Effector CD4-positive, alpha-beta T cell (primary cell): ENCODE results near the gene TMC7.

Source experiments
- DNase-seq: peaks from one replicate; pipeline ENCODE4 v3.0.0-alpha.2; 2020

TMC7 gene

DNA sequence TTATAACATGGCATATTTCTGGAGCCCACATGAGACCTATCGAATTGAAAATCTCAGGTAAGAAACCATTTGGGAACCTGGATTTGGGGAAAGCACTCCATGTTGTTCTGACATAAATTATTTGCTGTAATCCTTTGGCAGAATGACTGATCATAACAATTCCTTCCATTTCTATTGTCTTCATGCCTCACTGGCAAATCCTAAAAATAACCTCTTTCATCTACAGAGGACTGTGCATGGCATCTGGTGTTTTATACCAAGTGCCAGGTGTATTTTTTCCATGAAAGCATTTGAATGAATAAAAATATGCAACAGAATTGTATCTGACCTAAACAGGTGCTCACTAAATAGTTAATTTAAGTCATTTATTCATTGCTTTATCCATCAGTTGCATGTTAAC, 50.0 kb downstream of the TMC7 start:
- no peak for DNase-seq

DNA sequence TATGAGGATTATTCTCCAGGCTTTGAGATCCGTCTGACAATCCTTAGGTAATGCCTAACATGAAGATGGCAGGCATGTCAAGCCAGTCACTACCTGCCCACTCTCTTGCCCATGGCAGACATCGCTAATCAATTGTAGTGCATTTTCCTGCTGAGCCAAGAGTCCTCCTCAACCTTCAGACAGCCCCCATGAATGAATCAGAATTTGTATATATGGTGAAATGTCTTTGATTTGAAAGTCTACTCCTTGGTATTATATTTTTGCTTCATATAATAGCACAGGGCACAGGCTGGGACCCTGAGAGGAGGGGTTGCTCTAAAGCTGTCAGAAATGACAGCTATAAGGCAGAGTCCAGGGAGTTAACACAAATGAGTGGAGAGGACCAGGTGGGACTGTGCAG, 56.7 kb downstream of the TMC7 start:
- no peak for DNase-seq

DNA sequence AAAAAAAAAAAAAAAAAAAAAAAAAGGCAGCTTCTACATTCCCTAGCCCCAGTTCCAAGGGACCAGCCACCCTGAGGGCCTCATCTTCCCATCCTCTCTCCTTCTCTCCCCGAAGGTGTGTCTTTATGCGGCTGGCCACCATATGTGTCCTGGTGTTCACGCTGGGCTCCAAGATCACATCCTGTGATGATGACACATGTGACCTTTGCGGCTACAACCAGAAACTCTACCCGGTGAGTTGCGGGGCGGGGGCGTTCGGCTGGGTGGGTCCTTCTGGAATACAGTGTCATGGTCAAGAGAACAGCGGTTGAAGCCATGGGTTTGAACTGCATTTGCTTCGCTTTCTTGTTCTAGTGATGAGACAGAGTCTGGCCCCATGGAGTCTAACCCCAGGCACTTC, 61.0 kb downstream of the TMC7 start:
- no peak for DNase-seq

DNA sequence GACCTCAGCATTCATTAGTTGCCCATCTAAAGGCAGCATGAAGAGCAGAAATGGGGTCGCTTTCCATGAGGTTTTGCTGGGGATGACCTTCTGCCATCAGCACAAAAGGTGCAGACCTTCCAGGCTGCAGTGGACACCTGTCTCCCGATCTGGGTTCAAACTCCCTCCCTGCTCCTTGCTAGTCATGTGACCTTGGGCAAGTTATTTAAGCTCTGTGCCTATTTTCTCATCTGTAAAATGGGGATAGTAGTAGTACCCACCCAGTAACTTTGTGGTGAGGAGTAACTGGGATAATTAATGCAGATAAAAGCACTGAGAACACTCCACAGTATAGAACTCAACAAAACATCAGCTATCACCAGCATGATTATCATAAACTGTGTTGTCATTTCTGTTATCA, 62.3 kb downstream of the TMC7 start:
- DNase-seq, result no peak

DNA sequence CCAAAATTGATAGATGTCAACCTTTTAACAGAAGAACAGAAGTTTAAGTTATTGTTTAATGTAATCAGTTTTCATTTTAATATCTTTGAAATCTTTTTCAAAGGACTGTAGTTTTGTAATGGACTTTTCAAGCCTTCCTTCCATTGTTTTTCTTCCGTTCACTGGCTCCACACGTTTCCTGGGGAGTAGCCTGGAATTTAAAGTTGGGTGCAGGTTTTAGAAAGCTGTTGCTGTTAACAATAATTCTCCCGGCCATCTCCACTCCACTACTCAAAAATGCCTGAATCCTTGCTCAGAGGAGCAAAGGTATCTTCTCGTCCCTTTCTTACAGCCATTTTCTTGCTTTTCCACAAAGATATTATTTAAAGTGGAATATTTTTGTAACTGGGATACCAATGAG, 79.0 kb downstream of the TMC7 start:
- no peak for DNase-seq

DNA sequence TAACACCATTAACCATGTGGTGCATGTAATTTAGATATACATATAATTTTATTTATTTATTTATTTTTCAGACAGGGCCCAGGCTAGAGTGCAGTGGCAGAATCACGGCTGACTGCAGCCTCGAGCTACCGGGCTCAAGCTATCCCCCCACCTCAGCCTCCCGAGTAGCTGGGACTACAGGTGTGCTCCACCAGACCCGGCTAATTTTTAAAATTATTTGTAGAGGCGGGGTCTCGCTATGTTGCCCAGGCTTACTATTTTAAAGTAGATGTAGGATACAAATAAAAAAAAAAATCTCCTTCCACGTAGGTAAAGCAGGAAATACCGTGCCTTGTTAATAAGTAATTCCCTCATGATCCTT, 83.2 kb downstream of the TMC7 start:
- DNase-seq, result no peak

DNA sequence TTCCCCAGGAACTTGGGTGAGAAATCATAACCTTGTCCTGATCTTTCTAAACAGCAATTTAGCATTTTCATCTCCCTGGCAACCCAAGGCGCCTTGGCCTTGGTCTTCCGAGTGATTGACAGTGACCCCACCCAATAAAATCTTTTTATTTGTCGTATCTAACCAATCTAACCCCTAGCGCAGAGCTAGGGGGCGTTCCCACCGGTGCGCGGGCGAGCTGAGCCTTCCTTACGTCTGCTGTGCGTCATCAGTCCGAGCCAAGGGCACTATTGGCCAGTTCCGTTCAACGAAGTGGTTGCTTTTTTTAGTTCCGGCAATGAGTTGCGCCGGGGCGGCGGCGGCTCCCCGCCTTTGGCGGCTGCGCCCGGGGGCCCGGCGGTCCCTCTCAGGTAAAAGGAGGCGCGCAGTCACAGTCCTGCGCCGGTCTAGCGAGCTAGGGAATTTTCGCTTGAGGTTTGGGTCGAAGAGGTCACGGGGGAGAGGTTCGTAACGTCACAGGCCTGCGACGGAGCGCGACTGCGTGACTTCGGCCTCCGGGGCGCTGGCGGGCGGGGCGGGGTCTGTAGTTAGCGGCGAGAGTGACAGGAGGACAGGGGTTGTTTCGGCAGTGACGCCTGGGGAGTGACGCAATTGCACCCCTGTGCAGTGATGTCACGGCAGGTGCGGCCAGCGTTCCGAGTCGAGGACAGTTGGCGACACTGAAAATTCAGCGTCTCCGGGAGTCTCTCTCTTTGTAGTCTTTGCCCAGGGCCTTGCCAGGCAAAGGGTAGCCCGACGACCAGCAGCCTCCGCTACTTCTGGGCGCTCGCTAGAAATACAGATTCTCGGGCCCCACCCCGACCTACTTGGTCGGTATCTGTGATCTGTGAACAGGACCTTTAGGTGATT, 83.9 kb downstream of the TMC7 start, which contains the start of gene COQ7:
TSS of gene COQ7 (plus strand) at position 266 of the 888 bp plus-strand sequence. CDS start at position 317, 51 bp downstream.
- peak; percentile 98 for DNase-seq

DNA sequence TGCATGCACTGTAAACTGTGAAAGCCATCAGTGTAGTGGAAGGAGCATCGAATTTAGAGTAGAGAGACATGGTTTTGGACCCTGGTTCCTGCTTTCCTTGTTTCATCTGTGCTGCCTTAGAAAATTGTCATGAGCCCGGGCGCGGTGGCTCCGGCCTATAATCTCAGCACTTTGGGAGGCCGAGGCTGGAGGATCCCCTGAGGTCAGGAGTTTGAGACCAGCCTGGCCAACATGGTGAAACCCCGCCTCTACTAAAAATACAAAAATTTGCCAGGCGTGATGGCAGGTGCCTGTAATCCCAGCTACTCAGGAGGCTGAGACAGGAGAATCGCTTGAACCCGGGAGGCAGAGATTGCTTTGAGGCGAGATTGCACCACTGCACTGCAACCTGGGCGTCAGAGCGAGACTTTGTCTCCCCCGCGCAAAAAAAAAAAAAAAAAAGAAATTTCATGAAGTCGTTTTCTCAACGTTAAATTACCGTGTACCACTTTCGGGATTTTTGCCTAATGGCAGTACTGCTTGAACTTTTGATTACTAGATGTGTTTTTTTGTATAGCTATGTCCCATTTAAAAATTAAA, 84.6 kb downstream of the TMC7 start:
- DNase-seq, result no peak

DNA sequence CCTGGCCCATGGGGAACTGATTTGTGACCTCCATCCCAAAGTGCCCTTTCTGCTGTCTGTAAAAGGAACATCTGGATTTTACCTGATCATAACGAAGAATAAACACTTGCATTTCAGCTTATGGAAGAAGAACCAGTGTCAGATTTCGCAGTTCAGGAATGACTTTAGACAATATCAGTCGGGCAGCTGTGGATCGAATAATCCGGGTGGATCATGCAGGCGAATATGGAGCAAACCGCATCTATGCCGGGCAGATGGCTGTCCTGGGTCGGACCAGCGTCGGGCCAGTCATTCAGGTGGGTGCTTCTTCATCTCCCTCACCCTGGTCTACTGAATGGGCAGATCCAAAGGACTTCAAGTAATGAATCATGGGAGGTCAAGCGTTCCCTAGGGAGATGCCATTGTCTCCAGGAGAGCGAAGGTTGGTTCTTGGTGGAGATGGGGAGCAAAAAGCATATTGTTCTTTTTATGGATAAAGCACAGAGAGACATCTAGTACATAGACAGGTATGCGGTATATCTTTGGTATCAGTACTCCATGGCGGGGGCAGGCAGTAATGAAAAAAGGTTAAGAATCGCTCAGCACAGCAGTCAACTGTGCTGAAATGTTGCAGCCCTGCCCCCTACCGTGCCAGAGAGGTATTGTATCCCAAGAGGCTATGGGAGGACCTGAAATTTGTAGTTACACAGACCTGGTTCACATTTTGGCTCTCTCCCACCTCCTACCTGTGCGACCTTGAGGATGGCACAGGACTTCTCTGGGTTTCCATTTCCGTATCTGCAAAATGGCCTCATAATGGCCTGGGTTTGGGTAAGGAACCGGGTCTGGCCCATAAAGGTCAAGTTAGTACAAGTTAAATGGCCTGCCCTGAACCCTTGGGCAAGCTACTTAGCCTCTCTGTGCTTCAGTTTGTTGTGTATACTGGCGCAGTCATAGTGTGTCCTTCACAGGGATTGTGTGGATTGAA, 88.4 kb downstream of the TMC7 start:
- DNase-seq, result peak; percentile 20

DNA sequence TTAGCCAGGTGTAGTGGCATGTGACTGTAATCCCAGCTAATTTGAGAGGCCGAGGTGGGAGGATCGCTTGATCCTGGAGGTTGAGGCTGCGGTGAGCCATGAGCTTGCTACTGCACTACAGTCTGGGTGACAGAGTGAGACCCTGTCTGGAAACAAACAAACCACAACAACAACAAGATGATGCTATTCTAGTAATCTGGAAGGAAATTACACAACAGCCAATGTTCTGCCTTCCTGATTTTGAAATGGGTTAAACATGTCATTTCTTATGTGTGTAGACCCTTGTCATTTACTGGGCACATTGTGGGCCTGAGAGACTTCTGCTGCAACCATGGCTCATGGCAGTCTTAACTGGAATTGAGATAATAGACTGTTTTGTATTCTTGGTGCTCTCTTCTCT, 89.6 kb downstream of the TMC7 start:
- no peak for DNase-seq

DNA sequence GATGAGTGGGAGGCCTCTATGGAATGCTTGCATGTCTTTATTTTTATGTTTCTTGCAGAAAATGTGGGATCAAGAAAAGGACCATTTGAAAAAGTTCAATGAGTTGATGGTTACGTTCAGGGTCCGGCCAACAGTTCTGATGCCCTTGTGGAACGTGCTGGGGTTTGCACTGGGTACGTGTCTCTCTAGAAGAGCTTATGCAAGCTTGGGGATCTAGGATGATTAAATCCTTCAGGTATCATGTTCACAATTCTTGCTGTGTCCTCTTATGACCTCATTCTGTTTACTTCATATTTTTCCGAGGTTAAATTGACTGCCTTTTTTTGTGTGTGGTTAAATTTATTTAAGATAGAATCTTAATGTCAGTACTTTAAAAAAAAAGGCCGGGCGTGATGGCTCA, 90.1 kb downstream of the TMC7 start:
- no peak for DNase-seq

DNA sequence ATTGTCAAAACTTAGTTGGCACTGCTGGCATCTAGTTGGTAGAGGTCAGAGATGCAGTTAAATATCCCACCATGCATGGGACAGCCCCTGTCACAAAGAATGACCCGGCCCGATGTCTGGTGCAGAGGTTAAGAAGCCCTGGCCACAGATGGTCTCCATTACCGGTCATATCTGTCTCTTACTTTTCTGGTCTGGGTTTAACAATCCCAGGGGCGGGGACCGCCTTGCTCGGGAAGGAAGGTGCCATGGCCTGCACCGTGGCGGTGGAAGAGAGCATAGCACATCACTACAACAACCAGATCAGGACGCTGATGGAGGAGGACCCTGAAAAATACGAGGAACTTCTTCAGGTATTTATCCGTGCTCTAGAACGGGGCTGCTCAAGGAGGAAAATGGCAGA, 91.8 kb downstream of the TMC7 start:
- DNase-seq, result no peak

DNA sequence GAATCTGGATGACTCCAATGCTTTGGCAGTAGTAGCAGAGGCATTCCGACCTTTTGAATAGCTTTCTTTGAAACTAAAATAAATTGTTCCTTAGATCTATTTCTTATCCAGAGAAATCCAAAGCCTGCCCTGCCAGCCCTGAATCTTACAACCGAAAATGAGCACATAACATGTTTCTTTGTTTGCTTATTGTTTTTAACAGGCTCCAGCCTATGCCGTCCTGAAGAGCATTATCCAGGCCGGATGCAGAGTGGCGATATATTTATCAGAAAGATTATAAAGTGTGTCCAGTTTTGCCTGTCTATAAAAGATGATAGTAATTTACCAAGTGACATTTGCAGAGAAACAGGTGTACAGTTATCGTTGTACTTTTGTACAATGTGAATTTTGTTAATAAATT, 94.1 kb downstream of the TMC7 start:
- DNase-seq, result no peak

DNA sequence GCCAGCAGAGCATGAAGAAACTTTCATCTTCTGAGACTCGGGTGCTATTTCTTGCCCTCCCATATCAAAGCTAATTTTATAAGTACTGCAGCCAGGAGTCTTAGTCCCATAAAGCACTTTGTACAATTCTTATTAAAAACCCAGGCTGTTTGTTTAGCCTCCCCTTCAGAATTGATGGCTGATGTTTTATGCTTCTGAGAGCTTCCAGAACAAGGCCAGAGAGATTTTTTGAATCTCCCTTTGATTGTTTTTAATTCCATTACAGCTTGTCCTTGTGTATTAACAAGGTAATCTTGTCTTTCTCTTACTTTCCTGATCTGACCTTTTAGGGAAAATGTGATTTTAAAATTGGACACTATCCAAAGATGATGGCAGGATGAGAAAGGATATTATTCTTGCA, 99.9 kb downstream of the TMC7 start:
- no peak for DNase-seq

DNA sequence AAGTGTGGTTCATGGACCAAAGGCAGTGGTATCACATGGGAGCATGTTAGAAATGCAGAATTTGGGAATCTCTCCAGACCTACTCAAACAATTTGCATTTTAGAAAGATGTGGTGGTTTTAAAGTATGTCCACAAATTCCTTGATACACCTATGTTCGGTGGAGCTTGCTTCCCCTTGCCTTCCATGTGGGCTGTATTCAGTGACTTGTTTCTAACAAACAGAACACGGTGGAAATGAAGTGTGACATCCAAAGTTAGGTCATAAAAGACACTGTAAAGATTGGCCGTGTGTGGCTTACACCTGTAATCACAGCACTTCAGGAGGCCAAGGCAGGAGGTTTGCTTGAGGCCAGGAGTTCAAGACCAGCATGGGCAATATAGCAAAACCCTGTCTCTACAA, 100.4 kb downstream of the TMC7 start:
- DNase-seq, result no peak

DNA sequence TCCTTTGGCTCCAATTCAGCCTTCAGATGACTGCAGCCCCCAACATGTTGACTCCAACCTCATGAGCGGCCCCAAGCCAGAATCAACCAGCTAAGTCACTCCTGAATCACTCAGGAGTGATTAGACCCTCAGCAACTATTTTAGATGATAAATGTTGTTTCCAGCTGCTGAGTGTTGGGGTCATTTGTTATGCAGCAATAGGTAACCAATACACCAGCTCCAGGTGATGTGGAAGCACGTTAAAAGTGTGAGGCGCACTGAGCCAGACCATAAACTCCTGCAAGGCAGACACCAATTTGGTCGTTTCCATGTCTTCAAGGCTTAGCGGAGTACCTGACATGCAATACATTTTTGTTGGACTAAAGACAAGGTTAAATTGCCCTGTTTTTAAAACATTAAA, 101.1 kb downstream of the TMC7 start:
- no peak for DNase-seq

DNA sequence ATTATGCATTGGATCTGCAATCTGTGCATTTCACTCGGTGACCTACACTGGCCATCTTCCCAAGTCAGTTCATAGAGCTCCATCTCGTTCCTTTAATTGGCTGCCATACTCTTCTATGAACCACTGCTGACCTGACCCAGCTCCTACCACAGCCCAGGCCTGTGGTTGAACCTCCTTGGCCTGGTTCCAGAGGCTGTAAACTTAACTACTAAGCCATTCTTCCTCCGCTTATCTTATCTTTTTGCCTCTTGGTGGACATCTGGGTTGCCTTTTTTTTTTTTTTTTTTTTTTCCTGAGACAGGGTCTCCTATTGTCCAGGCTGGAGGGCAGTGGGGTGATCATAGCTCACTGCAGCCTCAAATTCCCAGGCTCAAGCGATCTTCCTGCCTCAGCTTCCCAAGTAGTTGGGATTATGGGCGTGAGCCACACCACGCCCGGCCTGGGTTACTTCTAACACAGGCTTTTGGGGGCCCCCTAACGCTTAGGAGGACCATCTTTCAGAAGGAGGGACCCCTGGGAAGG, 102.0 kb downstream of the TMC7 start:
- no peak for DNase-seq

DNA sequence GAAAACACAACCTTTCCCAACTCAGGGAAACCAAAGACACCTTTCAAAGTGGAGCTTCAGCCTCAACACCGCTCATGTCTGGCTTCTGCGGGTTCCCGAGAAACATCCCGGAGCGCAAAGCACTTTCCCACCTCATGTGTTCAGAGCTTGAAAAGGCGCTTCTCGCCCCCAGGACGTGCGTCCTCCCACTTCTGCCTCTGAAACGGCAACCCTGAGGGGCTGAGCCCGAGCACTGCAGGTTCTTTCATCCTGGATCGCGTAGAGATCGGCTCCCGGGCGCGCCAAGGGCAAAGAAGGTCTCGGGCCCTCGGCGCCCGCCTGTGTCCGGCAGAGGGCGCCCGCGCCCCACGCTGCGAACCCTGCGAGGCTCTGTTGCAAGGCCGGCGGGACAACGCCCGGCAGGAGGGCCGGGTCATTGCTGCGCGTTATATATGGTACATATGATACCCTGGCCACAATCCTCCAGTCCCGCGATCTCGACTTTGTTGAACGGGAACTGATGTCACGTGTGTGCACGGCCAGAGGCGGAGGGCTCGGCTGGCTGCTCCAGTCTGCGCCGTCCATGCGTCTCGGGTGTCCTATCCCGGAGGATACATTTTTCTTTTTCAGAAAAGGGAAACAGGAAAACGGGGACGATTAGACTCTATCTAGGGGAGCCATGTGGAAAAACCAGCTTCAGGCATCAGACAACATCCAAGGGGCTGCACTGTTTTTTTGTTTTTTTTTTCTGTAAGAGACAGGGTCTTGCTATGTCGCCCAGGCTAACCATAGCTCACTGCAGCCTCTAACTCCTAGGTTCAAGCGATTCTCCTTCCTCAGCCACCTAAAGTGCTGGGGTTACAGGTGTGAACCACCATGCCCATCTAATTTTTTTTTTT, 102.8 kb downstream of the TMC7 start:
- peak; percentile 66 for DNase-seq

DNA sequence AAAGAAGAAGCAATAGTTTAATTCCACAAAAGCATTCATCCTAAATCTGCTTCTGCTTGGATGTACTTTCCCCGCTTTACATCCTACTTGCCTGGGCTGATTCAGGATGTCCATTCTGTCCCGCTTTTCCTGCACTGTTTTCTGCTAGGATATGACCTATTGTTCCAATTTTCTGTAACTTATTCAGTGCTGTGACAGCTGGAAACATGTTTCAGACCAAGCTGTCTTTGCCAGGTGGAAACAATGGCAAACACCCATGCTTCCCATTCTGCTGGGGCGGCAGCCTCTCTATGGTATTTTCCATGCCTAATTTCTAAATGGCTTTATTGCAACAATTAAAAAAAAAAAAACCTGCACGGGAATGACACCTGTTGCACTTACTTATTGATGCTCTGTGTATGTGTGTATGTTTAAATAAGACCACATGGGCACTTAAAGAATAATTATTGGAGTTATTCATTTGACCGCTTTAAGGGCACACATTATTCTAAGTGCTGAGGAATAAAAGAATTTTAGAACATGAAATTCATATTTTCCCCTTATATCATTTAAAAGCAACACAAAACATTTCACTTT, 104.7 kb downstream of the TMC7 start:
- no peak for DNase-seq

DNA sequence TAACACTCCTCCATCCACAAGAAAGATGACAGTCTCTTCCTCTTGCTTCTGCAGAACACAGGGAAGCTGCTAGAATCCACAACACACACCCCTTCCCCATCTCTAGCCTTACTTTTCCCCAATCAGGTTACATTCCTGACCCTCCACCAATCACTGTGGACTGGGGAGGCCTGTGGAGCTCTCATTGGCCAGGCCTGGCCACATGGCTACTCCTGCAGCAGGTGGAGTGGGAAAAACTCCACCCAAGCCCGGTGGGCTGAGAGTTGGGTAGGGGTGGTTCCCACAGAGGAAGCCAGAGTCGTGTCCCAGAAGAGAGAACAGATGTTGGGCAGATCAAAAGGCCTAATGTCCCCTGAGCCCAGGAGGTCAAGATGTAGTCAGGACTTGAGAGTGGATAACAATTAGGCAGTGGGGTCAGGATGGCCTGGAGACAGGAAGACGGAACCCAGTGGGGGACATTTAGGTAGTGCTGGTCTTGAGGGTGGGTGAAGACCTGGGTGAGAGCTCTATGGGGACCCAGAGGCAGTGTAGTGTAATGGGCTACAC, 105.7 kb downstream of the TMC7 start:
- DNase-seq, result no peak

DNA sequence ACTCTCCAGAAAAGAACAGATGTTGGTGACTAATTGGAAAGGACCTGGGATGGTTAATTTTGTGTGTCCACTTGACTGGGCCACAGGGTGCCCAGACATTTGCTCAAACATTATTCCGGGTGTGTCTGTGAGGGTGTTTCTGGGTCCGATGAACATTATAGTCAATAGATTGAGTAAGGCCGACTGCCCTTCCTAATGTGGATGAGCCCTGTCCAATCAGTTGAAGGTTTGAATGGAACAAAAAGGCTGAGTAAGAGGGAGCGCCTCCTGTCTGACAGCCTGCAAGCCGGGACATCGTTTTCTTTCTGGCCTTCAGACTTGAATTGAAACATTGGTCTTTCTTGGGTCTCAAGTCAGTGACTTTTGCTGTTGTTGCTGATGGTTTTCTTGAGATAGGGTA, 107.2 kb downstream of the TMC7 start:
- DNase-seq, result no peak
